Activated CD4-positive, alpha-beta T cell treated with anti-CD3 and anti-CD28 coated beads for 4 hours (primary cell): Measurements from ENCODE around the gene BSND.
"Not testable (repeated sequence)": the region's sequence is repeated elsewhere in the genome, so short reads cannot be mapped to it uniquely, and the experiment has no call there.

Experiments
- DNase-seq, 2 donors: peaks; one replicate each; pipeline ENCODE4 v3.0.0-alpha.2; 2020

BSND gene

GRCh38 chr1:55024163-55024562 lies 25.4 kb downstream of the BSND start:
- DNase-seq, result not testable (repeated sequence)

GRCh38 chr1:55026682-55027081 lies 27.9 kb downstream of the BSND start:
- DNase-seq, result not testable (repeated sequence)

GRCh38 chr1:55031098-55031497 lies 32.4 kb downstream of the BSND start:
- DNase-seq, result not testable (repeated sequence)

GRCh38 chr1:55033265-55033614 lies 34.5 kb downstream of the BSND start:
- DNase-seq, result no peak

GRCh38 chr1:55034476-55035133 lies 35.9 kb downstream of the BSND start:
- no peak for DNase-seq

DNA sequence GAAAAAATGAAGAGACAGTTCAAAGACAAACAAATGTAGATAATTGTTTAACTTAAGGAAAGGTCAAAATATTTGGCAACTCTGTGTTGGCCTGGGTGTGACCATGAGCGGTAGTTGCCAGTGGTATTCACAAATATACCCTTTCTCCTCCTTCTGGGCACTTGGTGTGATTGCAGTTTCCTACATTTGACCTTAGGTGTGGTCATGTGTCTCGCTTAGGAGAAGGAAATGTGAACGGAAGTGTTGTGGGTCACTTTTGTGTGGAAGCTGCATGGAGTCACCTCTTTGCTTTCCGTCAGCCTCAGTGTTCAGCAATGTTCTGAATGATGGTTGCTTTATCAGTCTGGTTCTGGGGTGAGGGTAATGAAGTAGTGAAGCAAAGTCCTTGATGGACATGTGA lies 37.2 kb downstream of the BSND start:
- no peak for DNase-seq

- DNase-seq, result no peak
Measured at GRCh38 chr1:55037733-55038551, 39.2 kb downstream of the BSND start.

GRCh38 chr1:55038552-55038838 lies 39.8 kb downstream of the BSND start:
- DNase-seq, result no peak

DNA sequence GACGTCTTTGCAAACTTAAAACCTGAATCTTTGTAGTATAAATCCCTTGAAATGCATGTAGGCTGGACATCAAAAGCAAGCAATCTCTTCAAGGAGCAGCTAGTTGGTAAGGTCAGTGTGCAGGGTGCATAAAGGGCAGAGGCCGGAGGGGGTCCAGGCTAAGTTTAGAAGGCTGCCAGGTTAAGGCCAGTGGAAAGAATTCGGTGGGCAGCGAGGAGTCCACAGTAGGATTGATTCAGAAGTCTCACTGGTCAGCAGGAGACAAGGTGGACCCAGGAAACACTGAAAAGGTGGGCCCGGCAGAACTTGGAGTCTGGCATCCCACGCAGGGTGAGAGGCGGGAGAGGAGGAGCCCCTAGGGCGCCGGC lies 40.2 kb downstream of the BSND start:
- DNase-seq, result no peak

DNA sequence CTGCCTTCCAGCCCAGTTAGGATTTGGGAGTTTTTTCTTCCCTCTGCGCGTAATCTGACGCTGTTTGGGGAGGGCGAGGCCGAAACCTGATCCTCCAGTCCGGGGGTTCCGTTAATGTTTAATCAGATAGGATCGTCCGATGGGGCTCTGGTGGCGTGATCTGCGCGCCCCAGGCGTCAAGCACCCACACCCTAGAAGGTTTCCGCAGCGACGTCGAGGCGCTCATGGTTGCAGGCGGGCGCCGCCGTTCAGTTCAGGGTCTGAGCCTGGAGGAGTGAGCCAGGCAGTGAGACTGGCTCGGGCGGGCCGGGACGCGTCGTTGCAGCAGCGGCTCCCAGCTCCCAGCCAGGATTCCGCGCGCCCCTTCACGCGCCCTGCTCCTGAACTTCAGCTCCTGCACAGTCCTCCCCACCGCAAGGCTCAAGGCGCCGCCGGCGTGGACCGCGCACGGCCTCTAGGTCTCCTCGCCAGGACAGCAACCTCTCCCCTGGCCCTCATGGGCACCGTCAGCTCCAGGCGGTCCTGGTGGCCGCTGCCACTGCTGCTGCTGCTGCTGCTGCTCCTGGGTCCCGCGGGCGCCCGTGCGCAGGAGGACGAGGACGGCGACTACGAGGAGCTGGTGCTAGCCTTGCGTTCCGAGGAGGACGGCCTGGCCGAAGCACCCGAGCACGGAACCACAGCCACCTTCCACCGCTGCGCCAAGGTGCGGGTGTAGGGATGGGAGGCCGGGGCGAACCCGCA lies 40.8 kb downstream of the BSND start, which contains the start of gene PCSK9:
Gene PCSK9, plus strand, starts transcription at position 207 of the 741 bp plus-strand sequence. Its CDS starts 290 bp downstream, at position 497.
- DNase-seq, result no peak

GRCh38 chr1:55040083-55040932 lies 41.6 kb downstream of the BSND start:
- no peak for DNase-seq

GRCh38 chr1:55040933-55041494 lies 42.3 kb downstream of the BSND start:
- no peak for DNase-seq

GRCh38 chr1:55041613-55042012 lies 42.9 kb downstream of the BSND start:
- no peak for DNase-seq

- no peak for DNase-seq
Measured at GRCh38 chr1:55043011-55043410, 44.3 kb downstream of the BSND start.

DNA sequence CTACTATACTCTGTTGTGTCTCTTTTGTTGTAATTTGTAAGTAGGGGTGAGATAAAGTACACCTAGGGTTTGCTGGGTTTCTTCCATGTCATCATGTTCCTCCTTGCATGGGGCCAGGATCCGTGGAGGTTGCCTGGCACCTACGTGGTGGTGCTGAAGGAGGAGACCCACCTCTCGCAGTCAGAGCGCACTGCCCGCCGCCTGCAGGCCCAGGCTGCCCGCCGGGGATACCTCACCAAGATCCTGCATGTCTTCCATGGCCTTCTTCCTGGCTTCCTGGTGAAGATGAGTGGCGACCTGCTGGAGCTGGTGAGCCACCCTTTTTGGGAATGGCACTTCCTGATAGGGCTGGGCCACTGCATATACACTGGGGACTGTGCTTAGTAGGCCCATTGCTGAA lies 45.0 kb downstream of the BSND start:
- DNase-seq, result no peak

- DNase-seq, result no peak
Measured at GRCh38 chr1:55044617-55045397, 46.1 kb downstream of the BSND start.

DNA sequence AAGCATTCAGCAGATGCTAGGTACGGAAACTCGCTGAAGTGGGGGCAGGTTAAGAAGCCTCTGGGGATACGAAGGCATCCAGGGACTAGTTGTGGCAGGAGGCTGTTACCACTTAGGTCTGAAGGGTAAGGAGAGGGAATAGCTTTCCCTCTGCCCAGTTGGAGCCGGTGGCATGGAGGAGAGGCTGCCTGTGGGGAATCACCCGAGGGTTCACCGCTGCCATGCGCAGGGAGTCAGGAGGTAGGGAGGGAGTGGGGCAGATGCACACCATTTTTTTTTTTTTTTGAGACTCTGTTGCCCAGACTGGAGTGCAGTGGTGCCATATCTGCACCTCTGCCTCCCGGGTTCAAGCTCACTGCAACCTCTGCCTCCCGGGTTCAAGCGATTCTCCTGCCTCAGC lies 46.7 kb downstream of the BSND start:
- DNase-seq, result no peak

GRCh38 chr1:55046871-55047270 lies 48.1 kb downstream of the BSND start:
- DNase-seq, result no peak

DNA sequence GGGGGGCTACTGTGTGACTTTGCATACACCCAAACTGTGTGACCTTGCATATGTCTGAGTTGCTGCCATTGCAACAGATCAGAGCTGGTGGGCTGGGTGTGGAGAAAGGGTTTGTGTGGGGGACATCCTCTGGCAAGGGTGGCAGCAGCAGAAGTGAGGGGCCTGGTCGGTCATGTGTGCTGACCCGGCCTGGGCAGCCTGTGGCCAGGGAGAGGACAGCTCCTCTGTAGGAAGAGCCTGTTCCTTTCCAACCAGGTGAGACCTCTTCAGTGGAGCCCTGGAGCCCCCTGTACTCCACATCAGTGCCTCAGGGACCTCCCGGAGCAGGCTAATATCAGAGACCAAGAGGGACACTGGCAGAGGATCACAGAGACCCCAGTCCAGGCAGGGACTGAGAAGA lies 48.9 kb downstream of the BSND start:
- no peak for DNase-seq

GRCh38 chr1:55048453-55049270 lies 49.9 kb downstream of the BSND start:
- no peak for DNase-seq
